AG10803 (cell line): Measurements from ENCODE around the gene LPP.
A peak's percentile ranks its signal among the peaks of the same experiment; 100 is the strongest.

ENCODE experiments used
- DNase-seq: peaks from one replicate; pipeline ENCODE4 v3.0.0; 2010; ENCODE audit warnings: low read depth
- H3K4me3 ChIP-seq: 2 replicates; pipeline ENCODE4 v1.5.1; 2011; ENCODE audit warnings: mild to moderate bottlenecking, low read length, control low read depth
- TF ChIP-seq, protein P1 (sequence below): conservative IDR thresholded peaks from 2 replicates; pipeline ENCODE4 v1.5.1; 2011; ENCODE audit warnings: mild to moderate bottlenecking, low read length, control low read depth, inconsistent platforms

The LPP gene

DNA sequence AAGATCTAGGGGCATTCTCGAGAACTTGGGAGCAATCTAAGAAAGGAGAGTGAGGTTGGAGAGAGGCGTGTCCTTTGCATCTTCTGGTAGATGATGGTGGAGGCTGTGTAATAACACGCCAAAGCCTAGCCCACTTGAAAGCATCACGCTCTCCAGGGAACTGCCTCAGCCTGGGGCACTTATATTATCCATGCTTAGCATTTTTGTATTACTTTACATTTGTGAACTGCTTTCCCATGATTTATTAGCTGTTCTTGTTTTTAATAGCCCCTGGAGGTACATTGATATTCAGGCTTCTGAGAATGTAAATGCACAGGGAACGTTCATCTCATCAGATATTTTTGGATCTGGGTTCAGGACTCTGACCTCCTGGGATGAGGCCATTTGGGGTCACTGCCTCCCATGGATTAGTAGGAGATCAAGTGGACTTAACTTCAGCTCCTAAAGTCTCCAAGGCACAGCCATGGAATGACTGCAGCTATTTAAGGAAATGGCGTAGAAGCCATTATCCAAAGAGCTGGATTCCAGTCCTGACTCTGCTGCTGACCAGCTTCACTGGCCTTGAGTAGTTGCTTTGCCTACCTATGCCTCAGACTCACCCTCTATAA lies 124.9 kb downstream of the LPP start:
- DNase-seq: no peak
- no peak overlapping the region for H3K4me3 ChIP-seq
- TF ChIP-seq, protein P1, sequence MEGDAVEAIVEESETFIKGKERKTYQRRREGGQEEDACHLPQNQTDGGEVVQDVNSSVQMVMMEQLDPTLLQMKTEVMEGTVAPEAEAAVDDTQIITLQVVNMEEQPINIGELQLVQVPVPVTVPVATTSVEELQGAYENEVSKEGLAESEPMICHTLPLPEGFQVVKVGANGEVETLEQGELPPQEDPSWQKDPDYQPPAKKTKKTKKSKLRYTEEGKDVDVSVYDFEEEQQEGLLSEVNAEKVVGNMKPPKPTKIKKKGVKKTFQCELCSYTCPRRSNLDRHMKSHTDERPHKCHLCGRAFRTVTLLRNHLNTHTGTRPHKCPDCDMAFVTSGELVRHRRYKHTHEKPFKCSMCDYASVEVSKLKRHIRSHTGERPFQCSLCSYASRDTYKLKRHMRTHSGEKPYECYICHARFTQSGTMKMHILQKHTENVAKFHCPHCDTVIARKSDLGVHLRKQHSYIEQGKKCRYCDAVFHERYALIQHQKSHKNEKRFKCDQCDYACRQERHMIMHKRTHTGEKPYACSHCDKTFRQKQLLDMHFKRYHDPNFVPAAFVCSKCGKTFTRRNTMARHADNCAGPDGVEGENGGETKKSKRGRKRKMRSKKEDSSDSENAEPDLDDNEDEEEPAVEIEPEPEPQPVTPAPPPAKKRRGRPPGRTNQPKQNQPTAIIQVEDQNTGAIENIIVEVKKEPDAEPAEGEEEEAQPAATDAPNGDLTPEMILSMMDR: no peak

GRCh38 chr3:188279502-188280335 lies 125.8 kb downstream of the LPP start:
- DNase-seq: no peak
- TF ChIP-seq, protein P1: no peak
- no peak overlapping the region for H3K4me3 ChIP-seq

DNA sequence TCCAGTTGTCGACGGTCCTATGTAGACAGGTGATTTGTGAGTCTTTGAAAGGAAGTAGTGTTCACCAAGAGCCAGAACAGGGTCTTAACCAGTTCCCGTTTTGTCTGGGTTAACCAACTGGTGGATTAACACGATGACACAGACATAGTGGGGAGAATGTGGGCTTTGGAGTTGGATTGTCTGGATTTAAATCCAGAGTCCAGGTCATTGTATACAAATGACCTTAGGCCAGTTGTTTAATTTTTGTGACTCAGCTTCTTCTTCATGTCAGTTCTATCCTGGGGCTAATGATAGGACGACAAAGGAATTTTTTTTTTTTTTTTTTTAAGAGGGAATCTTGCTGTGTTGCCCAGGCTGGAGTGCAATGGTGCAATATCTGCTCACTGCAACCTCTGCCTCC lies 126.7 kb downstream of the LPP start:
- no peak overlapping the region for H3K4me3 ChIP-seq
- DNase-seq: no peak
- TF ChIP-seq, protein P1: no peak

- TF ChIP-seq, protein P1: no peak
- DNase-seq: no peak
- no peak overlapping the region for H3K4me3 ChIP-seq
Observed at GRCh38 chr3:188282871-188283270, 128.9 kb downstream of the LPP start.

DNA sequence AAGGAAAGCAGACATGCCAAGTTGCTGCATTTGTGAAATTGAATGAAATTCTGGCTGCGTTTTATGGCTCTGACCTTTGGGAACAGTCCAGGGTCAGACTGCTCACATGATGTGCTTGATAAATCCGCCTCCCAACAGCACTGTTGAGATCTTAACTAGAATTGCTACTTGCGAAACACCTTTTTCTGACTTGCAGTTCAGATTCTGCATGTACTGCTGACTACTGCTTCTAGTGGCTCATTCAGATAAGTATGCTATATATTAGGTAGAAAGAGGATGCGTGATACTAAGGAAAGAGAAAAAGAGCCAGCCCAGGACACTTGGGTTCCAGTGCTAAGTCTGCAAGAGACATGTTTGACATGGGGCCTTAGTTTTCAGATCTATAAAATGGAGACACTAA lies 129.4 kb downstream of the LPP start:
- TF ChIP-seq, protein P1: no peak; the same call in 1 of the 2 replicates
- peak; percentile 60 for DNase-seq
- no peak overlapping the region for H3K4me3 ChIP-seq

- no peak for DNase-seq
- H3K4me3 ChIP-seq: no peak overlapping the region
- TF ChIP-seq, protein P1: no peak
Observed at GRCh38 chr3:188284455-188285212, 130.7 kb downstream of the LPP start.
